ENCODE measurements around the gene C2CD5. TPM values are rescaled to one million over a fixed set of nuclear protein-coding genes. Genes with fewer than 3 reads are reported as not detected.

C2CD5 gene
- polyA plus RNA-seq, 3 donors, result 8.6 to 23.4 (median 9.3) TPM

- H3K27ac ChIP-seq (ENCODE audit: low read depth, low read length), result no peak overlapping the region
- WGBS, 3 donors, result 64 to 74% (median 67%) methylated on average over 4 of the region's 4 CpGs
Measured at GRCh38 chr12:22399464-22400180, 144.7 kb downstream of the C2CD5 start.

Other genes with a start within 250 kb of the C2CD5 start
- 1 to 10 TPM in 2 of 3 donors, under 1 TPM in 1; 0.10 to 8.9 (median 1.2) TPM for gene ST8SIA1, start 209.8 kb downstream of the C2CD5 start, polyA plus RNA-seq
- 1 to 10 TPM; 5.6 to 8.6 (median 6.0) TPM for gene ETNK1, start 80.6 kb upstream of the C2CD5 start, polyA plus RNA-seq